Fibroblast of skin of right quadriceps (primary cell): ENCODE measurements around the gene HBA2.
"Not testable (repeated sequence)": the region's sequence is repeated elsewhere in the genome, so short reads cannot be mapped to it uniquely, and the experiment has no call there.

Experiments
- DNase-seq: peaks from one replicate; pipeline ENCODE4 v3.0.0-alpha.2; 2013

The HBA2 gene

GRCh38 chr16:204046-204445, 31.4 kb downstream of the HBA2 start:
- DNase-seq: not testable (repeated sequence)

DNA sequence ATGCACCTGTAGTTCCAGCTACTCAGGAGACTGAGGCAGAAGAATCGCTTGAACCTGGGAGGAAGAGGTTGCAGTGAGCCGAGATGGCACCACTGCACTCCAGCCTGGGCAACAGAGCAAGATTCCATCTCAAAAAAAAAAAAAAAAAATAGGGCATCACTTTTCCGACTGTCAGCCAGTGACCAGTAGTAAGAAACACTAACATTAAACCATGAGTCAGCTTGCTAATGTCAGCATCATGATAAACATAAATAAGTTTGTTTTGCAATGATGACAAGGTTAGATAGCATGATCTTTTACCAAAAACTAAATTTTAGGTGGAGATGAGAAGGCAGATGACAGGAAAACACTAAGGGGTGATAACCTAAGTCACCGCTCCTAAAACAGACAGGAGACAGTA, 36.7 kb downstream of the HBA2 start:
- not testable (repeated sequence) for DNase-seq

DNA sequence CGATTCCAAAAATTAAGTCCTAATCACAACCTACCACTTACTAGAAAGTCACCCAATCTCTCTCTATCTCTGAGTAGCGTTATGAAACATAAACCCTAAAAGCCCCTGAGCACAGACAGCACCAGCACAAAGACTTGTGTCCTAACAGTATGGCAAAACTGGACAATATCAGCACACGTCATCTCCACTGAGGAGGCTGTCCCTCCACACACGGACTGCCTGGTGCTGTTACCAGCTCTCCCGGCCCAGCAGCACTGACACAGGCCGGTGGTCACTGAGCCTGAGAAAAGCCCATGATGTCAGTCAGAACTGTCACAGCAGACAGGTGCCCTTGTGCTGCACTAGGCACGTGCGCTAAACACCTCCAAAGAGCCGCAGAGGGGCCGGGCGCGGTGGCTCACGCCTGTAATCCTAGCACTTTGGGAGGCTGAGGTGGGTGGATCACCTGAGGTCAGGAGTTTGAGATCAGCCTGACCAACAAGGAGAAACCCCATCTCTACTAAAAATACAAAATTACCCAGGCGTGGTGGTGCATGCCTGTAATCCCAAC, 39.0 kb downstream of the HBA2 start:
- not testable (repeated sequence) for DNase-seq

- no peak for DNase-seq
These were observed 40.3 kb downstream of the HBA2 start for GRCh38 chr16:212999-213398.

DNA sequence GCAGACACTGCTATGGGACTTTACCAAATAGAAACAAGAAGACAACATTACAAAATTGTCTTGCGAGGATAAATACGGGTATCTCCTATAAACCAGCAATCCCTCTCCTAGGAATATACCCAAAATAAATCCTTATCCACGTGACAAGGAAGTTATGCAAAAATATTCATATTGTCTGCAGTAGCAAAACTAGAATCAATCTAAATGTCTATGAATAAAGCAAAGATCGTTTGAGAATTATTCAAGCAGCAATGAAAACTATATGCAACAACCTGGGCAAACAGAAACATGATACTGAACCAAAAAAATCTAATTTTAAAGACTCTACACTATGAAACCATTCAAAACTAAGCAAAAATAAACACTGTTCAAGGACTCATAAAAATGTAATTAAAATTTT, 47.3 kb downstream of the HBA2 start:
- DNase-seq: no peak
